Sciatic nerve (tissue), 2 donors: ENCODE data around the gene MTFR1L. TPM values are rescaled to one million over a fixed set of nuclear protein-coding genes. Genes with fewer than 3 reads are reported as not detected.

Experiments used
- ATAC-seq: fragments of 200-7000 bp; cut with Tn5 transposase; one replicate; pipeline ENCODE4 v1.9.1; 2020; ENCODE audit warnings: mild to moderate bottlenecking, moderate library complexity
- DNase-seq: peaks from one replicate; pipeline ENCODE4 v3.0.0-alpha.2; 2020; ENCODE audit warnings: low spot score
- intact Hi-C: fragments of 100-400 bp; cut with DNase I; formaldehyde crosslinking; loops from one replicate; pipeline ENCODE4 v1.14.2; 2022
- total RNA-seq: library from RNA; stranded (reverse); fragmentation: NEBNext Ultra II Directional; extraction: Animal tissue kit (Norgen Biotek cat#: 25700); gene quantifications from one replicate; pipeline ENCODE4 v1.2.1, GENCODE V29; 2021
- donor health status: DM: no; HTN: no; CAD: no.
- donor health status: DM: no; HTN: no; CAD: no.

MTFR1L gene
- 65.4 TPM for total RNA-seq

- DNase-seq (peak; percentile 94), ATAC-seq (peak; percentile 95)
- intact Hi-C loops = no loop called here
Measured at GRCh38 chr1:25819491-25820246, at the start of gene MTFR1L. Gene MTFR1L, plus strand, starts transcription at chr1:25819954. Its CDS starts 3,151 bp downstream, at chr1:25823105.

GRCh38 chr1:25770541-25771220 lies 49.1 kb upstream of the MTFR1L start:
- peak; percentile 74 for ATAC-seq
- intact Hi-C loops = no loop called here
- DNase-seq = no peak

GRCh38 chr1:25771221-25772114 lies 48.3 kb upstream of the MTFR1L start:
- no peak for DNase-seq
- intact Hi-C loops = no loop called here
- peak; percentile 63 for ATAC-seq

GRCh38 chr1:25772164-25772563 lies 47.6 kb upstream of the MTFR1L start:
- intact Hi-C loops = no loop called here
- ATAC-seq (no peak), DNase-seq (no peak)

- intact Hi-C loops = no loop called here
- ATAC-seq (no peak), DNase-seq (no peak)
Measured at GRCh38 chr1:25772692-25773245, 47.0 kb upstream of the MTFR1L start.

- ATAC-seq (no peak), DNase-seq (no peak)
- intact Hi-C loops = no loop called here
Measured at GRCh38 chr1:25773441-25774125, 46.2 kb upstream of the MTFR1L start.

GRCh38 chr1:25774206-25774803 lies 45.4 kb upstream of the MTFR1L start:
- ATAC-seq (no peak), DNase-seq (no peak)
- intact Hi-C loops = no loop called here

- intact Hi-C loops = no loop called here
- ATAC-seq (no peak), DNase-seq (no peak)
Measured at GRCh38 chr1:25774921-25775771, 44.6 kb upstream of the MTFR1L start.

- intact Hi-C loops = no loop called here
- DNase-seq (no peak), ATAC-seq (no peak)
Measured at GRCh38 chr1:25779388-25779787, 40.4 kb upstream of the MTFR1L start.

- intact Hi-C loops = no loop called here
- ATAC-seq (no peak), DNase-seq (no peak)
Measured at GRCh38 chr1:25779894-25780293, 39.9 kb upstream of the MTFR1L start.

- DNase-seq (no peak), ATAC-seq (peak; percentile 50)
- intact Hi-C loops = no loop called here
Measured at GRCh38 chr1:25780318-25781129, 39.2 kb upstream of the MTFR1L start.

GRCh38 chr1:25781130-25781433 lies 38.7 kb upstream of the MTFR1L start:
- peak; percentile 7 for ATAC-seq
- intact Hi-C loops = no loop called here
- no peak for DNase-seq

GRCh38 chr1:25782608-25783201 lies 37.0 kb upstream of the MTFR1L start:
- intact Hi-C loops = loop anchor here (1.0 kb wide), 1 partner anchor 46 kb away; no protein-coding TSS in a partner anchor
- DNase-seq = no peak
- no peak for ATAC-seq

GRCh38 chr1:25784575-25785051 lies 35.1 kb upstream of the MTFR1L start:
- intact Hi-C loops = no loop called here
- ATAC-seq (peak; percentile 10), DNase-seq (no peak)

GRCh38 chr1:25785333-25786067 lies 34.3 kb upstream of the MTFR1L start:
- intact Hi-C loops = no loop called here
- DNase-seq (no peak), ATAC-seq (no peak)
